K562 (cell line): ENCODE measurements around the gene HHEX. TPM values are rescaled to one million over a fixed set of nuclear protein-coding genes. Genes with fewer than 3 reads are reported as not detected.

Source experiments
- ESRRA ChIP-seq: fragments of 450-650 bp; IDR thresholded peaks from 2 replicates; pipeline ENCODE4 v1.6.1; 2014; ENCODE audit warnings: low read depth, mild to moderate bottlenecking, moderate library complexity, borderline replicate concordance
- ETV1 ChIP-seq: fragments of 450-650 bp; conservative IDR thresholded peaks from 2 replicates; pipeline ENCODE4 v1.6.1; 2016; ENCODE audit warnings: missing genetic modification characterization, control low read depth, low read depth, missing compliant biosample characterization
- FOXM1 ChIP-seq, 2 experiments: fragments of 450-650 bp in 1 of 2; sonication (generic) in 1 of 2; formaldehyde crosslinking in 1 of 2; IDR thresholded peaks; 2 replicates each; pipeline versions ENCODE4 v1.6.1 to v1.9.0; 2017 to 2022; ENCODE audit warnings: low read depth in 2 of 2, mild to moderate bottlenecking in 2 of 2, missing genetic modification reagents in 1 of 2, moderate library complexity in 1 of 2
- FUS ChIP-seq: fragments of 200-400 bp; formaldehyde crosslinking; optimal IDR thresholded peaks from 2 replicates; pipeline ENCODE3; 2017; ENCODE audit warnings: low read depth, low read length
- KLF16 ChIP-seq: IDR thresholded peaks from 2 replicates; pipeline ENCODE4 v1.6.1; 2016; ENCODE audit warnings: antibody characterized with exemption
- PHF21A ChIP-seq: fragments of 450-650 bp; IDR thresholded peaks from 2 replicates; pipeline ENCODE4 v1.6.1; 2017; ENCODE audit warnings: low read depth, borderline replicate concordance
- RBM15 ChIP-seq: fragments of 200-400 bp; formaldehyde crosslinking; IDR thresholded peaks from 2 replicates; pipeline ENCODE4 v1.6.1; 2018; ENCODE audit warnings: mild to moderate bottlenecking, low read length, moderate library complexity; ENCODE audit not compliant: insufficient read depth
- SAFB ChIP-seq: fragments of 200-400 bp; formaldehyde crosslinking; IDR thresholded peaks from 2 replicates; pipeline ENCODE4 v1.6.1; 2017; ENCODE audit warnings: low read depth, low read length, borderline replicate concordance
- TEAD4 ChIP-seq, 2 experiments: sonication (generic) in 1 of 2; formaldehyde crosslinking in 1 of 2; IDR thresholded peaks; 2 replicates each; pipeline versions ENCODE4 v1.6.1 to v1.8.0; 2012 to 2022; ENCODE audit warnings: borderline replicate concordance in 1 of 2, inconsistent platforms in 1 of 2, low read length in 1 of 2, mild to moderate bottlenecking in 1 of 2, missing genetic modification reagents in 1 of 2
- TSC22D4 ChIP-seq: fragments of 450-650 bp; IDR thresholded peaks from 2 replicates; pipeline ENCODE4 v1.6.1; 2016; ENCODE audit warnings: missing genetic modification characterization, missing biosample characterization, control low read depth
- ZNF174 ChIP-seq: fragments of 250-450 bp; sonication (Bioruptor Pico); IDR thresholded peaks from 2 replicates; pipeline ENCODE4 v1.4.0; 2020; ENCODE audit warnings: mild to moderate bottlenecking
- ZNF444 ChIP-seq: fragments of 250-450 bp; sonication (Bioruptor Pico); IDR thresholded peaks from 2 replicates; pipeline ENCODE4 v1.4.0; 2020; ENCODE audit warnings: mild to moderate bottlenecking, moderate library complexity
- ZNF707 ChIP-seq: fragments of 250-450 bp; sonication (Bioruptor Pico); conservative IDR thresholded peaks from 2 replicates; pipeline ENCODE4 v1.8.0; 2022; ENCODE audit warnings: inconsistent platforms, mild to moderate bottlenecking, moderate library complexity
- polyA plus RNA-seq, 8 experiments: library from polyadenylated mRNA; depleted of rRNA in 4 of 8; stranded (reverse) in 5 of 8; unstranded in 3 of 8; fragments of >200 nt; fragmentation: Nextera tagmentation in 2 of 8; fragmentation: Illumina TruSeq in 1 of 8; extraction: Ambion mirVana in 2 of 8; extraction: Trizol in 1 of 8; gene quantifications; 2 replicates each; pipeline versions ENCODE4 v1.2.1 to v1.2.3, GENCODE V29; 2011 to 2014; ENCODE audit warnings: inconsistent platforms in 1 of 8, missing spikeins in 1 of 8
- total RNA-seq, 7 experiments: library from RNA; depleted of rRNA in 6 of 7; stranded (reverse); fragments of >200 nt in 6 of 7; fragmentation: Illumina TruSeq in 2 of 7; extraction: Trizol in 2 of 7; gene quantifications; 2 replicates each; pipeline versions ENCODE4 v1.2.1 to v1.2.3, GENCODE V29; 2011 to 2021; ENCODE audit warnings: low replicate concordance in 1 of 7
- TF ChIP-seq, protein P1 (sequence below): sonication (generic); formaldehyde crosslinking; IDR thresholded peaks from 2 replicates; pipeline ENCODE4 v1.8.1; 2022; ENCODE audit warnings: missing genetic modification reagents
- TF ChIP-seq, protein P2 (sequence below), 2 experiments: fragments of 450-650 bp; IDR thresholded peaks; 2 replicates each; pipeline ENCODE4 v1.6.1; 2016

HHEX gene
- total and polyA plus RNA-seq, 9 of the 15 experiments (the other 6 are each of a cell fraction or from before 2014, with no cell fraction given) = 37.2 to 133 (median 80.2) TPM

DNA sequence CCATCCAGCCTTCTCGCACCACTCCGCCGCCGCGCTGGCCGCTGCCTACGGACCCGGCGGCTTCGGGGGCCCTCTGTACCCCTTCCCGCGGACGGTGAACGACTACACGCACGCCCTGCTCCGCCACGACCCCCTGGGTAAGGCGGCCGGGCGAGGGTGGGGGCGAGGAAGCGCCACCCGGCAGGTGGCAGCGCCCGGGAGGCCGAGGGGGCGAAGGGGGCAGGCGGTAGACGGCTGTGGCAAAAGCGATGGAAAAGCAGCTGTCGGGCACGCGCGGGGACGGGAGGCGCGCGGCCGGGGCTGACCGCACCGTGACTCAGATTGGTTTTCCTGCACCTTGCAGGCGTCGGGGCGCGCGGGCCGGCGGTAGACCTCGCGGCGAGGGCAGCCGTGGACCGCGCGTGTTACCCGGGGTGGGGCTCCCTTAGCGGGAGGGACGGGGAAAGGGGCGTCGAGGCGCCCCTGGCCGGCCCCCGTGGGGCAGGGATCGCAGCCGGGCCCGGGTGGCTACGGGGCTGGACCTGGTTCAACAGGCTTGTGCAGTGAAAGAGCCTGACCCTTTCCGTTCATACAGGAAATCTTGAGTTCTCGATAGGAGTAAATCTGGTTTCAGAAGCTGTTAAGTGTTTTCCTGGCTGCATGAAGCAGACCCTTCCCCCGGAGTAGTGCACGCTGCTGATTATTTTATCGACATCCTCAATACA is 608 bp downstream of the HHEX start (continued):
- TF ChIP-seq FOXM1 (IDR thresholded peaks at IDR 0.05; ENCODE audit: low read depth) (no peak), FOXM1 (CRISPR knock-in tag; IDR thresholded peaks at IDR 0.05; ENCODE audit: low read depth) (no peak), ESRRA (no peak), KLF16 (peak; percentile 62), TEAD4 (IDR thresholded peaks at IDR 0.05; ENCODE audit: low read length) (peak; percentile 70), TEAD4 (CRISPR knock-in tag; IDR thresholded peaks at IDR 0.05; ENCODE audit: borderline replicate concordance) (no peak), ETV1 (tag) (peak; percentile 75), RBM15 (no peak), FUS (no peak), ZNF707 (CRISPR knock-in tag) (no peak), SAFB (peak; percentile 41; the same call in 1 of the 2 replicates), ZNF444 (CRISPR knock-in tag) (no peak), PHF21A (no peak), TSC22D4 (tag) (no peak), ZNF174 (CRISPR knock-in tag) (no peak)
- TF ChIP-seq, protein P1, sequence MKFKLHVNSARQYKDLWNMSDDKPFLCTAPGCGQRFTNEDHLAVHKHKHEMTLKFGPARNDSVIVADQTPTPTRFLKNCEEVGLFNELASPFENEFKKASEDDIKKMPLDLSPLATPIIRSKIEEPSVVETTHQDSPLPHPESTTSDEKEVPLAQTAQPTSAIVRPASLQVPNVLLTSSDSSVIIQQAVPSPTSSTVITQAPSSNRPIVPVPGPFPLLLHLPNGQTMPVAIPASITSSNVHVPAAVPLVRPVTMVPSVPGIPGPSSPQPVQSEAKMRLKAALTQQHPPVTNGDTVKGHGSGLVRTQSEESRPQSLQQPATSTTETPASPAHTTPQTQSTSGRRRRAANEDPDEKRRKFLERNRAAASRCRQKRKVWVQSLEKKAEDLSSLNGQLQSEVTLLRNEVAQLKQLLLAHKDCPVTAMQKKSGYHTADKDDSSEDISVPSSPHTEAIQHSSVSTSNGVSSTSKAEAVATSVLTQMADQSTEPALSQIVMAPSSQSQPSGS = no peak
- TF ChIP-seq, protein P2, sequence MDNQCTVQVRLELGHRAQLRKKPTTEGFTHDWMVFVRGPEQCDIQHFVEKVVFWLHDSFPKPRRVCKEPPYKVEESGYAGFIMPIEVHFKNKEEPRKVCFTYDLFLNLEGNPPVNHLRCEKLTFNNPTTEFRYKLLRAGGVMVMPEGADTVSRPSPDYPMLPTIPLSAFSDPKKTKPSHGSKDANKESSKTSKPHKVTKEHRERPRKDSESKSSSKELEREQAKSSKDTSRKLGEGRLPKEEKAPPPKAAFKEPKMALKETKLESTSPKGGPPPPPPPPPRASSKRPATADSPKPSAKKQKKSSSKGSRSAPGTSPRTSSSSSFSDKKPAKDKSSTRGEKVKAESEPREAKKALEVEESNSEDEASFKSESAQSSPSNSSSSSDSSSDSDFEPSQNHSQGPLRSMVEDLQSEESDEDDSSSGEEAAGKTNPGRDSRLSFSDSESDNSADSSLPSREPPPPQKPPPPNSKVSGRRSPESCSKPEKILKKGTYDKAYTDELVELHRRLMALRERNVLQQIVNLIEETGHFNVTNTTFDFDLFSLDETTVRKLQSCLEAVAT (IDR thresholded peaks at IDR 0.05) = peak in 1 of 2 experiments; percentile 87
